A549 (cell line): ENCODE data around the gene PLXNA1. TPM values are rescaled to one million over a fixed set of nuclear protein-coding genes. Genes with fewer than 3 reads are reported as not detected.

Experiments used
- ATAC-seq, 2 experiments: fragments of 200-7000 bp in 1 of 2; fragments of >200 bp in 1 of 2; cut with Nextera tagmentation in 1 of 2; cut with Tn5 transposase in 1 of 2; 3 replicates each; pipeline versions ENCODE4 v1.8.0 to v1.9.1; 2018 to 2020; ENCODE audit warnings: mild to moderate bottlenecking in 1 of 2, moderate library complexity in 1 of 2
- CTCF ChIA-PET: fragments of 300-600 bp; sonication (Branson Sonifier 250); formaldehyde crosslinking; extraction: SDS; loops from one replicate; lab custom pipeline; 2021; ENCODE audit warnings: antibody characterized with exemption, inconsistent platforms; lab: Yijun Ruan, JAX
- POLR2A ChIA-PET: fragments of 350-600 bp; formaldehyde crosslinking; extraction: SDS; loops from one replicate; lab custom pipeline; 2021; ENCODE audit warnings: antibody characterized with exemption, inconsistent platforms; lab: Yijun Ruan, JAX
- DNase-seq, 2 experiments: peaks; one replicate each; pipeline versions ENCODE4 v3.0.0 to v3.0.0-alpha.2; 2011 to 2016; ENCODE audit warnings: low read depth in 1 of 2, low spot score in 1 of 2
- FAIRE-seq: peaks from 2 replicates; lab custom pipeline; 2011; peaks lifted over from hg19 to GRCh38; lab: Jason Lieb, UNC
- H3K27ac ChIP-seq, 2 experiments: fragments of >200 bp; sonication (Bioruptor Twin); formaldehyde crosslinking; 3 replicates each; pipeline ENCODE4 v1.5.1; 2016 to 2017
- H3K4me1 ChIP-seq: fragments of >200 bp; sonication (Bioruptor Twin); formaldehyde crosslinking; 3 replicates; pipeline ENCODE4 v1.6.1; 2016
- H3K4me2 ChIP-seq: fragments of >200 bp; sonication (Bioruptor Twin); formaldehyde crosslinking; 3 replicates; pipeline ENCODE4 v1.6.1; 2016
- H3K4me3 ChIP-seq: fragments of >200 bp; sonication (Bioruptor Twin); formaldehyde crosslinking; 3 replicates; pipeline ENCODE4 v1.5.1; 2016
- H3K9me3 ChIP-seq: fragments of >200 bp; sonication (Bioruptor Twin); formaldehyde crosslinking; 3 replicates; pipeline ENCODE4 v1.6.1; 2016
- ATOH8 ChIP-seq: fragments of 250-450 bp; sonication (Bioruptor Pico); IDR thresholded peaks from 2 replicates; pipeline ENCODE4 v1.5.0; 2020; ENCODE audit warnings: low read depth, mild to moderate bottlenecking, moderate library complexity
- CTCF ChIP-seq: fragments of >200 bp; sonication (Bioruptor Twin); formaldehyde crosslinking; IDR thresholded peaks from 3 replicates; pipeline ENCODE4 v1.5.1; 2016
- EHF ChIP-seq: fragments of 250-450 bp; sonication (Bioruptor Pico); IDR thresholded peaks from 2 replicates; pipeline ENCODE4 v1.5.0; 2020; ENCODE audit warnings: mild to moderate bottlenecking
- EHMT2 ChIP-seq: fragments of 200-600 bp; sonication (generic); IDR thresholded peaks from 2 replicates; pipeline ENCODE4 v1.6.1; 2016; ENCODE audit warnings: antibody characterized with exemption, low read depth, mild to moderate bottlenecking, moderate library complexity
- FOSL2 ChIP-seq, 2 experiments: fragments of 450-650 bp in 1 of 2; fragments of >200 bp in 1 of 2; sonication (Bioruptor Twin) in 1 of 2; formaldehyde crosslinking; IDR thresholded peaks; 2 replicates each; pipeline versions ENCODE4 v1.5.0 to v1.6.1; 2016 to 2020; ENCODE audit warnings: mild to moderate bottlenecking in 1 of 2, moderate library complexity in 1 of 2
- HDAC2 ChIP-seq: fragments of 200-600 bp; sonication (generic); IDR thresholded peaks from 2 replicates; pipeline ENCODE4 v1.6.1; 2016
- HOXB5 ChIP-seq: fragments of 250-450 bp; sonication (Bioruptor Pico); IDR thresholded peaks from 2 replicates; pipeline ENCODE4 v1.5.0; 2020; ENCODE audit warnings: mild to moderate bottlenecking, moderate library complexity
- KDM1A ChIP-seq: fragments of 200-600 bp; sonication (generic); IDR thresholded peaks from 2 replicates; pipeline ENCODE4 v1.6.1; 2016; ENCODE audit warnings: low read depth, mild to moderate bottlenecking
- NFE2L2 ChIP-seq: fragments of 150-350 bp; conservative IDR thresholded peaks from 2 replicates; pipeline ENCODE4 v1.6.1; 2014; ENCODE audit warnings: low read length
- NPAS2 ChIP-seq: fragments of 250-450 bp; sonication (Bioruptor Pico); IDR thresholded peaks from 2 replicates; pipeline ENCODE4 v1.8.0; 2022; ENCODE audit warnings: mild to moderate bottlenecking, moderate library complexity, borderline replicate concordance
- NR3C1 ChIP-seq: fragments of >200 bp; sonication (Bioruptor Twin); formaldehyde crosslinking; IDR thresholded peaks from 3 replicates; pipeline ENCODE4 v1.6.1; 2017
- PHF8 ChIP-seq: fragments of 200-600 bp; sonication (generic); IDR thresholded peaks from 2 replicates; pipeline ENCODE4 v1.6.1; 2016; ENCODE audit warnings: low read depth, mild to moderate bottlenecking, antibody characterized with exemption, moderate library complexity, borderline replicate concordance
- RARB ChIP-seq: fragments of 250-450 bp; sonication (Bioruptor Pico); IDR thresholded peaks from 2 replicates; pipeline ENCODE4 v1.8.0; 2021; ENCODE audit warnings: mild to moderate bottlenecking, moderate library complexity
- REST ChIP-seq: fragments of 200-600 bp; sonication (generic); IDR thresholded peaks from 2 replicates; pipeline ENCODE4 v1.6.1; 2016; ENCODE audit warnings: antibody characterized with exemption, mild to moderate bottlenecking, moderate library complexity
- ZFP36 ChIP-seq: fragments of 450-650 bp; IDR thresholded peaks from 2 replicates; pipeline ENCODE4 v1.6.1; 2014; ENCODE audit warnings: borderline replicate concordance; ENCODE audit not compliant: partially characterized antibody
- WGBS: methylation state at CpG from one replicate; pipeline ENCODE4 v1.1.6; 2017; ENCODE audit errors: missing lambda C conversion rate; 5-methylcytosine and 5-hydroxymethylcytosine counted together
- polyA plus RNA-seq, 4 experiments: library from polyadenylated mRNA; depleted of rRNA in 3 of 4; stranded (reverse); fragments of >200 nt; fragmentation: RNase III in 1 of 4; extraction: RNeasy Plus Mini Kit Qiagen cat#74134 plus additional on column Dnase treatment in 1 of 4; gene quantifications; 2 replicates in 3 of 4; 3 replicates in 1 of 4; pipeline ENCODE4 v1.2.3, GENCODE V29; 2011 to 2017

PLXNA1 gene
- polyA plus RNA-seq, 2 of the 4 experiments (the other 2 are of a cell fraction): 9.1 to 16.3 TPM

- FAIRE-seq: no peak
Measured at GRCh38 chr3:126956361-126956760, 26.6 kb upstream of the PLXNA1 start.

GRCh38 chr3:126956866-126957650, 25.9 kb upstream of the PLXNA1 start:
- ChIA-PET POLR2A (no interaction called here), CTCF (interaction anchor here (0.6 to 1.4 kb wide), 2 partner anchors 25 to 303 kb away, joined by 4 to 5 read pairs; partner anchors contain the start of gene PLXNA1)
- FAIRE-seq (no peak), ATAC-seq (no peak), DNase-seq (no peak)
- no peak overlapping the region for H3K27ac ChIP-seq
- H3K4me3 ChIP-seq: no peak overlapping the region
- H3K9me3 ChIP-seq: no peaks in the 10 kb centered on the region
- no peak for TF ChIP-seq HOXB5 (CRISPR knock-in tag)
- 92% methylated on average over 18 of the region's 23 CpGs for WGBS
- no peak overlapping the region for H3K4me2 ChIP-seq
- peaks cover 18% of the 10 kb centered on the region for H3K4me1 ChIP-seq

More at GRCh38 chr3:126956361-126956760, 26.6 kb upstream of the PLXNA1 start:
- 81% methylated on average over 8 of the region's 8 CpGs for WGBS
- Histone ChIP-seq H3K4me3 (no peak overlapping the region), H3K9me3 (no peaks in the 10 kb centered on the region), H3K27ac (no peak overlapping the region), H3K4me1 (peaks cover 18% of the 10 kb centered on the region), H3K4me2 (no peak overlapping the region)
- DNase-seq: no peak
- ATAC-seq: no peak
- ChIA-PET POLR2A (no interaction called here), CTCF (interaction anchor here (0.6 kb wide), 1 partner anchor 38 kb away, joined by 3 read pairs; no protein-coding TSS in a partner anchor)
- no peak for TF ChIP-seq CTCF
- TF ChIP-seq NFE2L2: no peak
- no peak for TF ChIP-seq ZFP36
- no peak for TF ChIP-seq FOSL2 (IDR thresholded peaks at IDR 0.05)
- TF ChIP-seq FOSL2 (CRISPR knock-in tag; IDR thresholded peaks at IDR 0.05): no peak
- no peak for TF ChIP-seq EHMT2
- no peak for TF ChIP-seq EHF
- no peak for TF ChIP-seq KDM1A
- no peak for TF ChIP-seq HOXB5 (CRISPR knock-in tag)
- TF ChIP-seq REST: no peak
- no peak for TF ChIP-seq RARB
- TF ChIP-seq NPAS2 (CRISPR knock-in tag): no peak

GRCh38 chr3:126957776-126958637, 24.9 kb upstream of the PLXNA1 start:
- H3K9me3 ChIP-seq: no peaks in the 10 kb centered on the region
- no peak for DNase-seq
- peaks cover 18% of the 10 kb centered on the region for H3K4me1 ChIP-seq
- 97% methylated on average over 6 of the region's 14 CpGs for WGBS
- FAIRE-seq: no peak
- POLR2A ChIA-PET: no interaction called here
- no peak overlapping the region for H3K27ac ChIP-seq
- no peak overlapping the region for H3K4me2 ChIP-seq
- CTCF ChIA-PET: interaction anchor here (0.6 to 1.4 kb wide), 2 partner anchors 24 to 407 kb away, joined by 3 to 5 read pairs; partner anchors contain the start of gene PLXNA1
- ATAC-seq: no peak
- no peak overlapping the region for H3K4me3 ChIP-seq
- no peak for TF ChIP-seq HDAC2
- no peak for TF ChIP-seq CTCF
- TF ChIP-seq NR3C1: no peak
- no peak for TF ChIP-seq ATOH8 (CRISPR knock-in tag)
- TF ChIP-seq EHF: no peak
- no peak for TF ChIP-seq PHF8
